Spleen (tissue), 11 donors: ENCODE data around the gene MED13L. TPM values are rescaled to one million over a fixed set of nuclear protein-coding genes. Genes with fewer than 3 reads are reported as not detected.
A peak's percentile ranks its signal among the peaks of the same experiment; 100 is the strongest.

Source experiments
- DNase-seq: peaks from one replicate; pipeline ENCODE4 v3.0.0-alpha.2; 2020
- H3K27ac ChIP-seq, 8 donors: fragments of 200-600 bp; sonication (generic) in 7 of 8; 1 replicate in 4 of 8; 2 replicates in 4 of 8; pipeline versions ENCODE4 v1.5.0 to v1.8.0; 2016 to 2021; ENCODE audit warnings: inconsistent platforms in 4 of 8, mild to moderate bottlenecking in 4 of 8, moderate library complexity in 1 of 8
- H3K27me3 ChIP-seq, 7 donors: fragments of 200-600 bp; sonication (generic) in 6 of 7; replicated peaks in 1 of 7; 1 replicate in 4 of 7; 2 replicates in 3 of 7; pipeline versions ENCODE4 v1.5.0 to v1.8.0; 2016 to 2021; ENCODE audit warnings: inconsistent platforms in 3 of 7, mild to moderate bottlenecking in 1 of 7
- H3K36me3 ChIP-seq, 6 donors: fragments of 200-600 bp; sonication (generic) in 5 of 6; 1 replicate in 4 of 6; 2 replicates in 2 of 6; pipeline versions ENCODE4 v1.5.0 to v1.8.0; 2016 to 2021; ENCODE audit warnings: inconsistent platforms in 2 of 6
- H3K4me1 ChIP-seq, 6 donors: fragments of 200-600 bp; sonication (generic) in 5 of 6; 1 replicate in 3 of 6; 2 replicates in 3 of 6; pipeline versions ENCODE4 v1.5.0 to v1.8.0; 2016 to 2021; ENCODE audit warnings: inconsistent platforms in 3 of 6
- H3K4me3 ChIP-seq, 8 donors: fragments of 200-600 bp; sonication (generic) in 7 of 8; 1 replicate in 4 of 8; 2 replicates in 4 of 8; pipeline versions ENCODE4 v1.5.0 to v1.8.0; 2016 to 2021; ENCODE audit warnings: inconsistent platforms in 4 of 8, mild to moderate bottlenecking in 4 of 8, moderate library complexity in 2 of 8
- H3K9me3 ChIP-seq, 8 donors: fragments of 200-600 bp; sonication (generic) in 7 of 8; 1 replicate in 4 of 8; 2 replicates in 4 of 8; pipeline versions ENCODE4 v1.5.0 to v1.8.0; 2016 to 2021; ENCODE audit warnings: inconsistent platforms in 4 of 8
- POLR2A ChIP-seq, 3 donors: fragments of 450-650 bp; IDR thresholded peaks; one replicate each; pipeline ENCODE4 v1.5.1; 2017; ENCODE audit warnings: antibody characterized with exemption in 3 of 3, mild to moderate bottlenecking in 1 of 3
- POLR2AphosphoS5 ChIP-seq, 3 donors: sonication (generic); formaldehyde crosslinking; IDR thresholded peaks; one replicate each; pipeline ENCODE4 v1.5.1; 2017; ENCODE audit warnings: antibody characterized with exemption in 3 of 3
- WGBS, 5 donors: extraction: QIAGEN DNeasy Blood & Tissue Kit in 3 of 5; methylation state at CpG; one replicate each; pipeline versions ENCODE4 v1.1.5 to v1.1.7; 2013 to 2018; 5-methylcytosine and 5-hydroxymethylcytosine counted together
- intact Hi-C: fragments of 100-400 bp; cut with DNase I; formaldehyde crosslinking; loops from one replicate; pipeline ENCODE4 v1.15.0; 2023; ENCODE audit warnings: low total_unique reads
- polyA plus RNA-seq, 3 donors: library from polyadenylated mRNA; stranded (reverse); fragments of 200-250 nt; gene quantifications; one replicate each; pipeline ENCODE4 v1.2.1, GENCODE V29; 2013
- total RNA-seq, 7 donors: library from RNA; depleted of rRNA in 3 of 7; stranded (reverse); fragments of >200 nt in 3 of 7; fragmentation: NEBNext Ultra II Directional in 4 of 7; extraction: Animal tissue kit (Norgen Biotek cat#: 25700) in 4 of 7; gene quantifications; one replicate each; pipeline versions ENCODE4 v1.1.0 to v1.2.1, GENCODE V29; 2016 to 2021
- TF ChIP-seq, protein P1 (sequence below), 11 experiments: fragments of 200-600 bp in 7 of 11; fragments of 450-650 bp in 4 of 11; sonication (generic) in 4 of 11; IDR thresholded peaks in 8 of 11; conservative IDR thresholded peaks in 3 of 11; 1 replicate in 7 of 11; 2 replicates in 4 of 11; pipeline versions ENCODE4 v1.4.0 to v1.8.0; 2016 to 2021; ENCODE audit warnings: antibody characterized with exemption in 11 of 11, inconsistent platforms in 4 of 11, mild to moderate bottlenecking in 1 of 11
- donor health status: healthy with polysubstance abuse.
- donor health status: DM: no; HTN: no; CAD: no; lungs with moderate emphysema.
- donor health status: DM: no; HTN: no; CAD: no.
- donor health status: Bipolar disorder and iron deficiency.
- donor health status: healthy.
- donor health status: DM: no; HTN: no; CAD: no.
- donor health status: DM: yes; HTN: yes; CAD: no.

Gene MED13L
- total and polyA plus RNA-seq, 10 donors: 13.4 to 255 (median 185) TPM

DNA sequence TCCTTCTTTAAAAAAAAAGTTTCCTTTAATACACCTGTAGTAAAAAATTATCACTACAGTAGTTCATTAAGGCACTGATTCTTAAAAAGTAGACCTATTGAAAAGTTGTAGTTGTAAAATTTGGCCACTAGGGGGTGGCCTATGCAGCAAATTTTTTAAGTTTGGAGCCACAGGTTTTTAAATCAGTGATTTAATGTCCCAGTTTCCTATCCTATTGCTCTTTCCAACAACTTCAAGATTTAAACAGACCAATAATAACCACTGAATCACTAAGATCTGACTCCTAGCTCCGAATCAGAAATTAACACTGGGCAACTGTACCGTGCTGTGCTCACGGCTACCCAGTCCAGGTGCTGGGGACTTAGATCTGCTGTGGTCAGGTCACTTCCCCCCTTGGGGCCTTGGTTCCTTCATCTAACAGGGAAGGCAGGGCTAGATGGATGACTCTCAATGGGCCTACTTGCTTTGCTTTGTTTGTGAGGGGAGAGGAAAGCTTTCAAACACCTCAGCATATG is 279.3 kb downstream of the MED13L start:
- intact Hi-C loops: loop anchor here (10.0 kb wide), 1 partner anchor 607 kb away; no protein-coding TSS in a partner anchor
- no peaks in the 10 kb centered on the region for H3K9me3 ChIP-seq
- no peaks in the 10 kb centered on the region for H3K27me3 ChIP-seq
- H3K4me1 ChIP-seq: peaks cover 0 to 26% (median 6%) of the 10 kb centered on the region in 6 donors
- H3K4me3 ChIP-seq: no peak overlapping the region
- H3K27ac ChIP-seq: peak overlapping the region in 1 of 8 donors; percentile 14
- 45 to 55% (median 47%) methylated on average over 3 of the region's 3 CpGs for WGBS, 5 donors
- no peak for DNase-seq
- peaks cover 0 to 90% (median 55%) of the 10 kb centered on the region in 6 donors for H3K36me3 ChIP-seq
- TF ChIP-seq POLR2A (IDR thresholded peaks at IDR 0.05) (no peak), POLR2AphosphoS5 (IDR thresholded peaks at IDR 0.05) (no peak)
- TF ChIP-seq, protein P1, sequence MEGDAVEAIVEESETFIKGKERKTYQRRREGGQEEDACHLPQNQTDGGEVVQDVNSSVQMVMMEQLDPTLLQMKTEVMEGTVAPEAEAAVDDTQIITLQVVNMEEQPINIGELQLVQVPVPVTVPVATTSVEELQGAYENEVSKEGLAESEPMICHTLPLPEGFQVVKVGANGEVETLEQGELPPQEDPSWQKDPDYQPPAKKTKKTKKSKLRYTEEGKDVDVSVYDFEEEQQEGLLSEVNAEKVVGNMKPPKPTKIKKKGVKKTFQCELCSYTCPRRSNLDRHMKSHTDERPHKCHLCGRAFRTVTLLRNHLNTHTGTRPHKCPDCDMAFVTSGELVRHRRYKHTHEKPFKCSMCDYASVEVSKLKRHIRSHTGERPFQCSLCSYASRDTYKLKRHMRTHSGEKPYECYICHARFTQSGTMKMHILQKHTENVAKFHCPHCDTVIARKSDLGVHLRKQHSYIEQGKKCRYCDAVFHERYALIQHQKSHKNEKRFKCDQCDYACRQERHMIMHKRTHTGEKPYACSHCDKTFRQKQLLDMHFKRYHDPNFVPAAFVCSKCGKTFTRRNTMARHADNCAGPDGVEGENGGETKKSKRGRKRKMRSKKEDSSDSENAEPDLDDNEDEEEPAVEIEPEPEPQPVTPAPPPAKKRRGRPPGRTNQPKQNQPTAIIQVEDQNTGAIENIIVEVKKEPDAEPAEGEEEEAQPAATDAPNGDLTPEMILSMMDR (IDR thresholded peaks at IDR 0.05 in 8 of 11, conservative IDR thresholded peaks at IDR 0.05 in 3 of 11): peak in 10 of 11 experiments; percentile 40 to 84 (median 69)

DNA sequence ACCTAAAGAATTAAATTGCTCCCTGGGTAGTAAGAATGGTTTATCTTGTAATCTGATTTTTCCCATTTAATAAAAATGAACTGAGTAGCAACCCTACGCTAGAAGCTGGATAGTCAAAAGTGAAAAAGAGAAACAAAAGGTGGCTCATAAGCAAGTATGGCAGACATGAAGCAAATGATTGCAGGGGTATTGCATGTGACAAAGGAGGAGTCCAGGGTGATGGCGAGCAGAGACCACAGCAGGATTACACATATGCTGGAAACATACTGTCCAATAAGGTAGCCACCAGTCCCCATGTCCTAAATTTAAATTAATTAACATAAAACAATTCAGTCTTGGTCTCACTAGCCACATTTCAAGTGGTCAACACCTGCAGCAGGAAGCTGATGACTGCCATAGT is 283.8 kb downstream of the MED13L start:
- WGBS, 5 donors: 88 to 95% (median 94%) methylated on average over 2 of the region's 2 CpGs
- no peak for TF ChIP-seq POLR2AphosphoS5 (IDR thresholded peaks at IDR 0.05)
- TF ChIP-seq, protein P1 (IDR thresholded peaks at IDR 0.05 in 8 of 11, conservative IDR thresholded peaks at IDR 0.05 in 3 of 11): no peak
- TF ChIP-seq POLR2A (IDR thresholded peaks at IDR 0.05): no peak
- H3K4me1 ChIP-seq: peaks cover 1 to 34% (median 16%) of the 10 kb centered on the region in 6 donors
- peaks cover 0 to 84% (median 61%) of the 10 kb centered on the region in 6 donors for H3K36me3 ChIP-seq
- DNase-seq: no peak
- H3K4me3 ChIP-seq: no peak overlapping the region
- H3K27me3 ChIP-seq: no peaks in the 10 kb centered on the region
- no peak overlapping the region for H3K27ac ChIP-seq
- no peaks in the 10 kb centered on the region for H3K9me3 ChIP-seq
- intact Hi-C loops: loop anchor here (10.0 kb wide), 1 partner anchor 611 kb away; no protein-coding TSS in a partner anchor

DNA sequence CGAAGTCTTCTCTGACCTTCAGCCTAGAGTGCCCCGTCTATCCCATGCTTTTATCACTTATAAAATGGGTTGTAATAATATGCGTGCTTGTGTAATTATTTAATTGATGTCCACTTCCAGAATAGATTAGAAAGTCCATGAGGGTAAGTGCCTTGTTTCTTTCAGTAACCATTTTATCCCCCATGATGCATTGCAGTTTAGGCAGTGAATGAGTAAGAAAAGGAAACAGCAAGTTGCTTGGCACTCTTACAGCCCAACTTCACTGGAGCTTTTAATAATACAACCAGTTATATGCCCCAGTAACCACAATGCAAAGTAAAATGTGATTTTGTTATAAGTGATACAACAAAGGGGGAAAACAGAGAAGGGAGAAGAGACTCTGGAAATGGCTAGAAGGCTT is 287.3 kb downstream of the MED13L start:
- Histone ChIP-seq H3K27me3 (no peaks in the 10 kb centered on the region), H3K36me3 (peaks cover 0 to 93% (median 63%) of the 10 kb centered on the region in 6 donors), H3K4me3 (no peak overlapping the region), H3K9me3 (no peaks in the 10 kb centered on the region), H3K27ac (no peak overlapping the region), H3K4me1 (peaks cover 7 to 33% (median 20%) of the 10 kb centered on the region in 6 donors)
- TF ChIP-seq, protein P1 (IDR thresholded peaks at IDR 0.05 in 8 of 11, conservative IDR thresholded peaks at IDR 0.05 in 3 of 11): no peak
- TF ChIP-seq POLR2AphosphoS5 (IDR thresholded peaks at IDR 0.05): no peak
- no peak for TF ChIP-seq POLR2A (IDR thresholded peaks at IDR 0.05)
- intact Hi-C loops: loop anchor here (10.0 kb wide), 1 partner anchor 615 kb away; no protein-coding TSS in a partner anchor
- no peak for DNase-seq
- WGBS, 5 donors: 96 to 99% (median 96%) methylated on average over 3 of the region's 3 CpGs
